SU-DHL-6 (cell line): ENCODE measurements around the gene FBXL12.

ENCODE experiments used
- H2AFZ ChIP-seq: fragments of 200-600 bp; sonication (generic); 2 replicates; pipeline ENCODE4 v1.6.1; 2014; ENCODE audit warnings: low read depth, mild to moderate bottlenecking, moderate library complexity, mixed read lengths, antibody characterized with exemption, low read length; ENCODE audit not compliant: severe bottlenecking
- H3F3A ChIP-seq: fragments of 200-600 bp; shearing (Covaris generic); 2 replicates; pipeline ENCODE4 v1.6.0; 2016; ENCODE audit warnings: antibody characterized with exemption, mild to moderate bottlenecking; ENCODE audit not compliant: insufficient read depth
- H3K27ac ChIP-seq: fragments of 200-600 bp; sonication (generic); 2 replicates; pipeline ENCODE4 v1.5.1; 2016; ENCODE audit warnings: low read depth, mild to moderate bottlenecking, low read length, moderate library complexity, mixed read lengths
- H3K27me3 ChIP-seq: fragments of 200-600 bp; sonication (generic), shearing (Covaris generic); 2 replicates; pipeline ENCODE4 v1.6.0; 2014; ENCODE audit warnings: mild to moderate bottlenecking, low read length
- H3K36me3 ChIP-seq: fragments of 200-600 bp; sonication (generic); 2 replicates; pipeline ENCODE4 v1.6.1; 2014; ENCODE audit warnings: mild to moderate bottlenecking, low read length, mixed read lengths
- H3K4me2 ChIP-seq: fragments of 300-600, 200-600 bp; shearing (Covaris generic), sonication (generic); 2 replicates; pipeline ENCODE4 v1.6.0; 2014; ENCODE audit warnings: low read length, low read depth, mild to moderate bottlenecking; ENCODE audit not compliant: poor library complexity, severe bottlenecking
- H3K4me3 ChIP-seq: fragments of 200-600 bp; sonication (generic); 2 replicates; pipeline ENCODE4 v1.5.1; 2014; ENCODE audit warnings: antibody characterized with exemption, low read length, mild to moderate bottlenecking, mixed read lengths; ENCODE audit not compliant: insufficient read depth, poor library complexity, severe bottlenecking
- H3K79me2 ChIP-seq: fragments of 200-600 bp; sonication (generic); 2 replicates; pipeline ENCODE4 v1.6.1; 2014; ENCODE audit warnings: mild to moderate bottlenecking, low read length, moderate library complexity; ENCODE audit not compliant: insufficient read depth
- H3K9ac ChIP-seq: fragments of 200-600 bp; sonication (generic); 2 replicates; pipeline ENCODE4 v1.7.0; 2014; ENCODE audit warnings: mild to moderate bottlenecking, low read length
- H3K9me2 ChIP-seq: fragments of 200-600 bp; sonication (generic); replicated peaks from 2 replicates; pipeline ENCODE4 v1.6.1; 2014; ENCODE audit warnings: low read length; ENCODE audit not compliant: insufficient read depth
- H3K9me3 ChIP-seq: fragments of 200-600 bp; sonication (generic); 2 replicates; pipeline ENCODE4 v1.6.1; 2014; ENCODE audit warnings: low read length, mixed read lengths; ENCODE audit not compliant: insufficient read depth
- H4K20me1 ChIP-seq: fragments of 200-600 bp; sonication (generic); 2 replicates; pipeline ENCODE4 v1.6.1; 2014; ENCODE audit warnings: low read depth, mild to moderate bottlenecking, antibody characterized with exemption, low read length, moderate library complexity, mixed read lengths
- EZH2phosphoT487 ChIP-seq: fragments of 200-600 bp; sonication (generic), shearing (Covaris generic); conservative IDR thresholded peaks from 2 replicates; pipeline ENCODE4 v1.6.1; 2018; ENCODE audit warnings: mild to moderate bottlenecking, antibody characterized with exemption, low read length, moderate library complexity, mixed read lengths
- TF ChIP-seq, protein P1 (sequence below): fragments of 200-600 bp; sonication (generic); IDR thresholded peaks from one replicate; pipeline ENCODE4 v1.5.1; 2017; ENCODE audit warnings: antibody characterized with exemption, mild to moderate bottlenecking, low read length, moderate library complexity; ENCODE audit not compliant: insufficient read depth, poor library complexity, severe bottlenecking

FBXL12 gene

DNA sequence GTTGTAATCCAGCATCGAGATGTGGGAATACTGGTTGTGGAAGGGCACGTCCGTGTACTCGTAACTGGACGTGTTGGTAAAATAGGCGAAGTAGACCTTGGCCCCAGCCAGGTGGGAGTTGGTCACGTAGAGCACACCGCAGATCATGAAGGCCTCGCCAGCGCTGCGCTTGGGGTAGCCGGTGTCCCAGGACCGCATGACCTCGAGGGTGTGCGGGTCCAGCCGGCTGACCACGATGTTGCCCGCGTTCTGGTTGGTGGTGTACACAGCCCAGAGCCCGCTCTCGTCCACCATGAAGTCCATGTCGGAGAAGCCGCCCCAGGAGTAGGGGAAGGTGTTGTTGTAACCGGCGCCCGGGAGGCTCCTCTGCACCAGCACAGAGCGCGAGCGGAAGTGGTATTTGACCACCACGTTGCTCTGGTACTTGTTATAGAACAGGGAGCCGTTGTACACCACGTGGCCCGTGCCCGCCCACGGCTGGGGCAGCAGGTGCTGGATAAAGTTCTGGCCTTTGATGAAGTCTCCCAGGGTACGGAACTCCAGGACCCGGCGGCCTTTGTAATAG, 35.5 kb upstream of the FBXL12 start:
- H3F3A ChIP-seq, result no peaks in the 10 kb centered on the region
- H3K4me2 ChIP-seq, result no peak overlapping the region
- no peaks in the 10 kb centered on the region for H3K27me3 ChIP-seq
- H2AFZ ChIP-seq, result no peak overlapping the region
- no peaks in the 10 kb centered on the region for H3K9me2 ChIP-seq
- H3K9me3 ChIP-seq, result no peaks in the 10 kb centered on the region
- no peaks in the 10 kb centered on the region for H3K36me3 ChIP-seq
- TF ChIP-seq, protein P1, sequence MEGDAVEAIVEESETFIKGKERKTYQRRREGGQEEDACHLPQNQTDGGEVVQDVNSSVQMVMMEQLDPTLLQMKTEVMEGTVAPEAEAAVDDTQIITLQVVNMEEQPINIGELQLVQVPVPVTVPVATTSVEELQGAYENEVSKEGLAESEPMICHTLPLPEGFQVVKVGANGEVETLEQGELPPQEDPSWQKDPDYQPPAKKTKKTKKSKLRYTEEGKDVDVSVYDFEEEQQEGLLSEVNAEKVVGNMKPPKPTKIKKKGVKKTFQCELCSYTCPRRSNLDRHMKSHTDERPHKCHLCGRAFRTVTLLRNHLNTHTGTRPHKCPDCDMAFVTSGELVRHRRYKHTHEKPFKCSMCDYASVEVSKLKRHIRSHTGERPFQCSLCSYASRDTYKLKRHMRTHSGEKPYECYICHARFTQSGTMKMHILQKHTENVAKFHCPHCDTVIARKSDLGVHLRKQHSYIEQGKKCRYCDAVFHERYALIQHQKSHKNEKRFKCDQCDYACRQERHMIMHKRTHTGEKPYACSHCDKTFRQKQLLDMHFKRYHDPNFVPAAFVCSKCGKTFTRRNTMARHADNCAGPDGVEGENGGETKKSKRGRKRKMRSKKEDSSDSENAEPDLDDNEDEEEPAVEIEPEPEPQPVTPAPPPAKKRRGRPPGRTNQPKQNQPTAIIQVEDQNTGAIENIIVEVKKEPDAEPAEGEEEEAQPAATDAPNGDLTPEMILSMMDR, result no peak
- TF ChIP-seq EZH2phosphoT487, result no peak
- no peaks in the 10 kb centered on the region for H4K20me1 ChIP-seq
- H3K4me3 ChIP-seq, result no peak overlapping the region
- no peaks in the 10 kb centered on the region for H3K79me2 ChIP-seq
- H3K27ac ChIP-seq, result no peak overlapping the region
- no peak overlapping the region for H3K9ac ChIP-seq

DNA sequence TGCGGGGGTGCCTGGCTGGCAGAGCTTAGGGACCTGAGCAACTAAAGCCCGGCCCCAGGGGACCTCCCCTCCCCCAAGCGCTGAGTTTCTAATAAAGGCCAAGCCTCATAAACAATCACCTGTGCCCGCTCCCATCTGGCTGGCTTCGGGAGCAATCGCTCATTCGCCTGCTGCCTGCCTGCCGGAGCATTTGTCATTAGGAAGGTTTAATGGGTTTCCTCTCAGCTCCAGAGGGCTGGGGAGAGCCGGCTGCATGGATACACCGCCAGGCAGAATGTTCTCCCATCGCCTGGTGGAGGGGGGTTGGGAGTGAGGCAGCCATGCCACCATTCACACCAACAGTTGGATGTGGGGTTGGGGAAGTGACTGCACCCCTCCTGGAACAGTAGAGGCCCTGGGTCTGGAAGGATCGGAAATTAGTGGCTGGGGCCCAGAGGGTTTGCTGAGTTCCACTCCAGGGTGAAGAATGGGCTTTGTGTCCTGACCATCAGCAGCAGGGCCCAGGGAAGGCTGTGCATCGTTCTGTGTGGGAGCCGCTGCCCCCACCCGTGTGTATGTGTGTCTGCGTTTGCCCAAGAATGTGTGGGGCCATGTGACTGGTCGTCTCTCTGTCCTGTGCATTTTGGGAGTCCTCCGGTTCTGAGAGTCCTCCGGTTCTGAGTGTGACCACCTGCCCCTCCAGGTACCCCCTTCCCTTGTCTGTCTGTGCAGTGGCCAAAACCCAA, 31.5 kb upstream of the FBXL12 start:
- H4K20me1 ChIP-seq, result no peaks in the 10 kb centered on the region
- H3K27me3 ChIP-seq, result no peaks in the 10 kb centered on the region
- H3K9me3 ChIP-seq, result no peaks in the 10 kb centered on the region
- H3K27ac ChIP-seq, result no peak overlapping the region
- no peak for TF ChIP-seq EZH2phosphoT487
- TF ChIP-seq, protein P1, result no peak
- no peaks in the 10 kb centered on the region for H3K9me2 ChIP-seq
- H3K4me3 ChIP-seq, result no peak overlapping the region
- no peaks in the 10 kb centered on the region for H3F3A ChIP-seq
- H2AFZ ChIP-seq, result no peak overlapping the region
- H3K79me2 ChIP-seq, result no peaks in the 10 kb centered on the region
- H3K36me3 ChIP-seq, result no peaks in the 10 kb centered on the region
- no peak overlapping the region for H3K4me2 ChIP-seq
- no peak overlapping the region for H3K9ac ChIP-seq

GRCh38 chr19:9849791-9850190, 30.9 kb upstream of the FBXL12 start:
- Histone ChIP-seq H3K9ac (no peak overlapping the region), H3K79me2 (no peaks in the 10 kb centered on the region), H3K4me2 (no peak overlapping the region), H3F3A (no peaks in the 10 kb centered on the region), H3K27me3 (no peaks in the 10 kb centered on the region), H3K9me3 (no peaks in the 10 kb centered on the region), H2AFZ (no peak overlapping the region), H3K4me3 (no peak overlapping the region), H3K36me3 (no peaks in the 10 kb centered on the region), H3K9me2 (no peaks in the 10 kb centered on the region), H3K27ac (no peak overlapping the region), H4K20me1 (no peaks in the 10 kb centered on the region)
- TF ChIP-seq EZH2phosphoT487, result no peak
- TF ChIP-seq, protein P1, result no peak
